ENCODE measurements around the gene NCAPG2.

The NCAPG2 gene

DNA sequence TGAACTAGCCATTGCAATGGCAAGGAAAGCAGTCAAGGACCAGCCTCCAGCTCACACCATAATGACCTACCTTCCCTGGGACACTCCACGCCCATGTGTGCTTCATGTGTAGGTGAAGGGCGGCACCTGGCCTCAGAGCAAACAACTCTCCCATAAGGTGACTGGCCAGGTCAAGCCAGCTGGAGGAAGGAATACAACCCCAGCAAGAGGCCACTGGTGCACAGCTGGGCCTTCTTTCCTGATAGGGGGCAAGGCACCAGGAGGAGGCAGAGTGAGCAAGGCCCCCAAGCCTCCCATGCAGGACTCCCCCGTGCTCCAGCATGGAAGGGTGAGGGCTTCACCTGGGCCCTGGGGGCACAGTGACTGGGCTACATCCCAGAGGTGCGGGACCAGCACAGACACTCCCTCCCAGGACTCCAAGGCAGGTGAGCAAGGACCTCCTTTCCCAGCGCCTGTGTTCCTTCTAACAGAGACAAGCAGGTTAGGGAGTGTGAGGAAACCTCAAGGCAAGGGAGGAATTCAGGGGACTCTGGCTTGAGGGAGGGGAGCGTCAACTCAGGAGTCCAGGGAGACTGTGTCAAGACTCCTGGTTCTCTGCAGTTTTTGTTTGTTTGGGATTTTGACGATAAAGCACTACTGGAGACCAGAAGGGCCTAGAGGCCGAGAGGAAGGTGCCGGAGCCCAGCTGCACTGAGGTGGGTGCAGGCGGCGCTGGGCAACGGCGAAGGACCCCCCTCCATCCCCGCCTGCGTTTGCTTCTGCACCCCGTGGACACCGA, 118.7 kb downstream of the NCAPG2 start:
- no peak for DNase-seq
- H3K36me3 Mint-ChIP-seq (ENCODE audit: insufficient read depth): peaks cover 13% of the 10 kb centered on the region
- peaks cover 50 to 71% of the 10 kb centered on the region in 2 donors for H3K27me3 Mint-ChIP-seq
- H3K4me3 Mint-ChIP-seq: peak overlapping the region; percentile 75 to 81
- H3K9me3 Mint-ChIP-seq: no peaks in the 10 kb centered on the region
- H3K27ac Mint-ChIP-seq: no peak overlapping the region
- no peak for ATAC-seq (replicated peaks)
- peaks cover 4 to 7% of the 10 kb centered on the region in 2 donors for H3K4me1 Mint-ChIP-seq (ENCODE audit: low read depth in 2 of 2)

DNA sequence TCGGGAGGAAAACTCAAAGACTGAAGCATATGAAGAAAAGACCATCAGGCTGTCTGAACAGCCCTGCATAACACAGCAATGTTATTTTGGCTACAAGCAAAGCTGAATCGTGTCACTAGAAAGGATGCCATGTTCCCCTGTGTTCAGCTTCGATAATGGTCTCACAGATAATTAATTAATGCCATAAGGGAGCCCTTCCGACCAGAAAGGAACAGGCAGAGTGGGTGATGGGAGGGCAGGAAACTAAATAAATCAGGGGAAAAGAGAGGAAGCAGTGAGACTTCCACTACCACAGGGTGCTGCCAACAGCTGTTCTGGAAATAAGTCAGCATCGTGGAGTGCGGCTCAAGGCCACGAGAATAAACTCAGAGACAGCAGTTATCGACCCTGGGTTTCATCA, 120.2 kb downstream of the NCAPG2 start:
- H3K4me1 Mint-ChIP-seq (ENCODE audit: low read depth in 2 of 2): peaks cover 4 to 7% of the 10 kb centered on the region in 2 donors
- peaks cover 50 to 78% of the 10 kb centered on the region in 2 donors for H3K27me3 Mint-ChIP-seq
- ATAC-seq (replicated peaks) (no peak), DNase-seq (no peak)
- H3K36me3 Mint-ChIP-seq (ENCODE audit: insufficient read depth): peaks cover 13% of the 10 kb centered on the region
- H3K27ac Mint-ChIP-seq: no peak overlapping the region
- H3K4me3 Mint-ChIP-seq: no peak overlapping the region
- H3K9me3 Mint-ChIP-seq: no peaks in the 10 kb centered on the region

DNA sequence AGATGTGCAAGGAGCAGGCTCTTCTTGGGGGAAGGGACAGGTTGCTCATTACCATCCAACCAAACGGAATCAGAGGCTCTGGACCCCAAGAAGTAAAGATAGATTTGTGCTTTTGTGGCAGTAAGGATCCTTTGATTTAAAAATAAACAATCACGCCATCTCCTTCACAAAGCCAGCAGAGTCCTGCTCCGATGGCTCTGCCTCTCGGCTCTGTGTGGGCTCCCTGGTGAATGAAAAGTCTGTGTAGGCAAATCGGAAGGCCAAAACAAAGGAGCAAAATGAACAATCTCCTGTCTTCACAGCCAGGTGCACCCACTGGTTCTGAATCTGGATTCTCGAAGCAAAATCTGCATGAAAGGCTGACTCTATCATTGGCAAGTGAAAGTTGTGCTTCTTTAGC, 120.8 kb downstream of the NCAPG2 start:
- H3K4me3 Mint-ChIP-seq: no peak overlapping the region

DNA sequence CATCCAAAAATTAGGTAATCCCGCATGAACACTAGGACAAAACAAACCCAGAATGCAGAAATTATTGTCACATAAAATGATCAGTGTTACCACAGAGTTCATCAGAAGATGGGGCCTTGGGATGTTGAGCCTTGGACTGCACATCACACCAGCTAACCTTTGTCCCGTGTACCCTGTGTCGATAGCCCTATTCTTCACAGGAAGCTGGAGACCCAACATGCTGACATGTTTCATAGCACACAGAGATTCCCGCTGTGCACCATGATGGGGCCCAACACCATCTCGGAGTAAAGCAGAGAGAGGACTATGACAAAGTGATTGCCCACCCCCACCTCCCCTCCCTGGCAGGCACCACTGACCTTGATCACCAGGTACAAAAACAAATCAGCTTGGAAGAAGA, 121.5 kb downstream of the NCAPG2 start:
- DNase-seq (no peak), ATAC-seq (replicated peaks) (no peak)
- Mint-ChIP-seq H3K4me3 (no peak overlapping the region), H3K9me3 (peaks cover 0 to 2% of the 10 kb centered on the region in 2 donors), H3K27me3 (peaks cover 42 to 66% of the 10 kb centered on the region in 2 donors), H3K27ac (no peak overlapping the region), H3K36me3 (ENCODE audit: insufficient read depth) (peaks cover 8% of the 10 kb centered on the region), H3K4me1 (ENCODE audit: low read depth in 2 of 2) (peaks cover 4% of the 10 kb centered on the region in 2 donors)

More for the DNA sequence above, 120.8 kb downstream of the NCAPG2 start:
- DNase-seq (no peak), ATAC-seq (replicated peaks) (no peak)
- Mint-ChIP-seq H3K27ac (no peak overlapping the region), H3K27me3 (peaks cover 45 to 72% of the 10 kb centered on the region in 2 donors), H3K4me1 (ENCODE audit: low read depth in 2 of 2) (peaks cover 4 to 7% of the 10 kb centered on the region in 2 donors), H3K9me3 (no peaks in the 10 kb centered on the region), H3K36me3 (ENCODE audit: insufficient read depth) (peaks cover 11% of the 10 kb centered on the region)

DNA sequence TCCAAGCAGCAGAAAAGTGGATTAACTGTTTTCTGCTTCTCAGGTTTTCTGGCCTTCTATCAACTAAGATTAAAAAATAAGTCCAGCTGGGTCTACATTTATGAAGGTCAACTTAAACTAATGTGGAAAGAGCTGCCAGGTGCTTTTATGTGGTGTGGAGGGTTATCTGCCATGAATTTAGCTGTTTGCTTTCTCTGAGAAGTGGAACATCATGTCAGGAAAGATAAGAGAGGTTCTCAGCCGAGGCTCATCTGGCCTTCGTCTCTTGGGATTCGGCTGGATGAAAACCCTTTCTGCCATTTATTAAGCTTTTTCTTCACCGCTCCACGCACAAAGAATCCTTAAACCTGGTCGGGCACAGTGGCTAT, 122.5 kb downstream of the NCAPG2 start:
- peaks cover 0 to 2% of the 10 kb centered on the region in 2 donors for H3K9me3 Mint-ChIP-seq

DNA sequence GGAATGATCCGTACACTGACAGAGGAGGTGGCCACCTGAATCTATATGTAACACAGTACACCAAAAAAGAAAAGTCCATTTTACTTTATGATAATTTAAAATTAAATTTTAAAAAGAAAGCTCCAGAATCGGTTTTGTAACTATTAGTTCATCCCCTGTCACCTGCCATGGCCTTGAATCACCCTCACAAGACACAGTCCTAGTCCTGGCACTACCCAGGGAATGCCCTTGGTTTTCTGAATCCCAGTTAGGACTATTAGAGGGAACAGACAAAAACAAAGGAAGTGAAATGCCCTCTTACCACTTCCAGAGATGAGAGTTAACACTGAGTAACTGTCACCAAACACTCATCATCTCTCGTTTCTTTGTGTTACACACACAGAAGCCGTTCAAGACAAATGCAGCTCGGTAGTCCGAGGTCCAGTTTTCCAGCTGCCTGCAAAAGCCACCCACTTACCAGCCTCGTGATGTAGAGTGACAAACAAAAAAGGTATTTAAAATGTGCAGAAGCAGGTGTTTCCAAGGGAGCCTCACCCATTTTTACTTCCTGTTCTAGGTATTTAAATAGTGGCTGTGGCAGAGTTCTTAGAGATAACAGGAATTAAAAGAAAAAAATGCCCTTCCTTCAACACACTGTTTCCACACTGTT, 123.0 kb downstream of the NCAPG2 start:
- no peak for ATAC-seq (replicated peaks)
- peaks cover 4% of the 10 kb centered on the region in 2 donors for H3K4me1 Mint-ChIP-seq (ENCODE audit: low read depth in 2 of 2)
- H3K9me3 Mint-ChIP-seq: peaks cover 0 to 2% of the 10 kb centered on the region in 2 donors
- H3K27ac Mint-ChIP-seq: no peak overlapping the region
- H3K4me3 Mint-ChIP-seq: no peak overlapping the region
- DNase-seq: no peak
- H3K27me3 Mint-ChIP-seq: peaks cover 42 to 66% of the 10 kb centered on the region in 2 donors
- H3K36me3 Mint-ChIP-seq (ENCODE audit: insufficient read depth): peaks cover 8% of the 10 kb centered on the region

More for the DNA sequence above, 122.5 kb downstream of the NCAPG2 start:
- no peak for DNase-seq
- H3K4me3 Mint-ChIP-seq: no peak overlapping the region
- H3K4me1 Mint-ChIP-seq (ENCODE audit: low read depth in 2 of 2): peaks cover 4% of the 10 kb centered on the region in 2 donors
- H3K27ac Mint-ChIP-seq: no peak overlapping the region
- peaks cover 42 to 66% of the 10 kb centered on the region in 2 donors for H3K27me3 Mint-ChIP-seq
- no peak for ATAC-seq (replicated peaks)
- H3K36me3 Mint-ChIP-seq (ENCODE audit: insufficient read depth): peaks cover 8% of the 10 kb centered on the region
